ENCODE measurements around the gene AREG. TPM values are rescaled to one million over a fixed set of nuclear protein-coding genes. Genes with fewer than 3 reads are reported as not detected.

The AREG gene
- total RNA-seq, 1 experiment from 2014 or later = 4.1 TPM

GRCh38 chr4:74431113-74431826 lies 13.7 kb upstream of the AREG start:
- DNase-seq (ENCODE audit: low read depth) = peak; percentile 35

DNA sequence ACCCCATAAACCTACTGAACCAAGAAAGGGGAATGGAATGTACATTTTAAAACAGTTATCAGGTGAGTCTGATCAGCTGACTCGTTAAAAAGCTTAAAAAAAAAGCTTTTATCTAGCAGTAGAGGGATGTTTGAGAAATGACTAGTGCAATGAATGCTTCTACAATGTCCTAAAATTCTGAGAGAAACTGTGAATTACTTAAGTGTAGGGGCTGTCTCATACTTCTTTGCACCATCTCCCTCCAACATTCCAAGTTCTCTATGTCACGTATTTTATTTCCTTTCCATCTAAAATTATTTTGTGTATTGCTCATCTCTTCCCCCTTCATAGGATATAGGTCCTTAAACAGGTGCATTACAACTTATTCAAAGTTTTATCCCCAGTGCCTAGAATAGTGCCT lies 11.9 kb upstream of the AREG start:
- no peak for DNase-seq (ENCODE audit: low read depth)

GRCh38 chr4:74433541-74434172 lies 11.3 kb upstream of the AREG start:
- DNase-seq (ENCODE audit: low read depth) = peak; percentile 85

- DNase-seq (ENCODE audit: low read depth) = no peak
Observed at GRCh38 chr4:74435296-74435695, 9.6 kb upstream of the AREG start.

DNA sequence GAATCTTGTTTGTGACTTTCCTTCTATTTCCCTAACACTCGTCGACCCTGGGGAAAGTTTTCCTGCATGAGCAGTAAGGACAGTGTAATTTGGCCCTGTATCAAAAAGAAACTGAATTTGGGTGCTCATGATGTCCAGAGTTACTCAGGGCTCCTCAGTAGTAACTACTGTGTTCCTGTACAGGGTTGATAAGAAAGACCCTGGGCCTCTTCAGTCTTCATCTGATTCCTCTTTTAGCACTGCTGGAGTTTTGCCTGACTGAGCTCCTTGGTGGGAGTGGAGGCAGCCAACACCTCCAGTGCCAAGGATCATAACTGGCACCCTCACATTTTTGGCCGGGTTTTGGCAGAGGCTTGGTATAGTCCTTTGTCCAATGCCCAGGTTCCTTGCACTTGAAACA lies 7.1 kb upstream of the AREG start:
- DNase-seq (ENCODE audit: low read depth) = no peak

DNA sequence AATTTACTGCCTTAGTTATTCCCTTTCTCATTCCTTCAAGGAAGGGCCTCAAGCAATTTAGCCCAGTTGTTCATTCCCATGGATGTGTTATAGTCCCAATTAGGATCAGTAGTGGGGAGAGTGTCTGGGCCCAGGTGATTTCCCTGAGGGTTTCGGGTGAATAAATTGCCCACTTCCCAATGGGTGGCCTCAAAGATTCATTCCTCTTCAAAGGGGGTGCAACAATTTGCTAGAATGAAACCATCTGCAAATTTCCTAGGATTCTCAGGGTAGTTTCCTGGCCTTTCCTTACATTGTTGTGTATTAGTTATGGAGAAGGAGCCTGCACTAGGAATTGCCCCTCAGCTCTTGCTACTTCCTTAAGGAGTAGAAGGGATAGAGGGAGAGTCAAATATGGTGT lies 6.3 kb upstream of the AREG start:
- no peak for DNase-seq (ENCODE audit: low read depth)

DNA sequence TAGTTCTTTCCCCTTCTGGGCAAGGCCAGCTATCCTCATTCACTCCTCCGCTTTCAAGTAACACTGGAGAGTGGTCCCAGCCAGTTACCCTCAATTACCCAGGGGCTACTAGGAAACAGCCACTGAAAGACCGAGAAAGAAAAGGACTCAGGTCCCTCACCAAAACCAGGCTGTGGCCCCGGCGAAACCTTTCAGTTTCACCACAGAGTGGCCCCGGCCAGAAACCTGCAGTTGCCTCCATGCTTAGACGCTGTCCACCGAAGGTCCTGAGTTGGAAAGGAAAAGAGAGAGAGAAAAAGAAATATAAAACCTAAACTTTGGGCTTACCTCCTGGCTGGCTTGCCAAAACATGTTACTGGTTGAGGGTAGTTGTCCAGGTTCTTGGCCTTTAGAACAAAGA lies 5.0 kb upstream of the AREG start:
- DNase-seq (ENCODE audit: low read depth) = no peak

GRCh38 chr4:74440356-74440755 lies 4.6 kb upstream of the AREG start:
- peak; percentile 75 for DNase-seq (ENCODE audit: low read depth)

DNA sequence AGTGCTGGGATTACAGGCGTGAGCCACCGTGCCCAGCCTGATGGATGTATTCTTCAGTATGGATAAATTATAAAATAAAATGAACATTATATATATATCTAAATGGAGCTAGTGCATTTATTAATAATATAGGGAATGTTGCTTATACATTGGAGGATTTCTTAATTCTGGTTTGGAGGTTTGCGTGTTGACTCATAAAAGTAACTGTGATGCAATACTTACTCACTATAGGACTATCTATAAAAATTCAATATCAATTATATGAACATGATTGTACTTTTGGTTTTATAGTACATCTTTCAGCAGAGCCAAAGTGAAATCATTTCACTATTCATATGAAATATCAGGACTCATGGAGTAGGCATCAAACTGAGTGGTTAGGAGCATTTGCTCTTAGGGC lies 3.2 kb upstream of the AREG start:
- no peak for DNase-seq (ENCODE audit: low read depth)

DNA sequence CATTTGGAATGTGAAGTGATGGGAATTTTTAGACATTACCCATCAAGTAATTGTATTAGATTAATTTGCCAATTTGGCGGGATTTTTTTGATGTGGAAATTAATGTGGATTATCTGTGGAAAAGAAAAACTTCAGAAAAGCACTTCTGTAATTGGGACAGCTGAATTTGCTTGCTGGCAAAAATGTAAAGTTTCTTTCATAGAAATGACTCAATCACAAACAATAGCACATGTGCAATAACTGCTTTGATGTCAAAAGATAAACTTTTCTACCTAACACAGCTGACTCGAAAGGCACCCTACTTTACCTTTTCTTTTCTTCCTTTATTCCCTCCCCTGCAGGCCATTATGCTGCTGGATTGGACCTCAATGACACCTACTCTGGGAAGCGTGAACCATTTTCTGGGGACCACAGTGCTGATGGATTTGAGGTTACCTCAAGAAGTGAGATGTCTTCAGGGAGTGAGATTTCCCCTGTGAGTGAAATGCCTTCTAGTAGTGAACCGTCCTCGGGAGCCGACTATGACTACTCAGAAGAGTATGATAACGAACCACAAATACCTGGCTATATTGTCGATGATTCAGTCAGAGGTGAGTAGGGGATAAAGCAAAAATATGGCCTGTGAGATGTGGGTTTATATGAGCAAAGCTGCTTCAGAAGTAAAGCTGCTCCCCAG lies 1.4 kb downstream of the AREG start:
- no peak for DNase-seq (ENCODE audit: low read depth)

- DNase-seq (ENCODE audit: low read depth) = no peak
Observed at GRCh38 chr4:74446896-74447295, 2.0 kb downstream of the AREG start.

DNA sequence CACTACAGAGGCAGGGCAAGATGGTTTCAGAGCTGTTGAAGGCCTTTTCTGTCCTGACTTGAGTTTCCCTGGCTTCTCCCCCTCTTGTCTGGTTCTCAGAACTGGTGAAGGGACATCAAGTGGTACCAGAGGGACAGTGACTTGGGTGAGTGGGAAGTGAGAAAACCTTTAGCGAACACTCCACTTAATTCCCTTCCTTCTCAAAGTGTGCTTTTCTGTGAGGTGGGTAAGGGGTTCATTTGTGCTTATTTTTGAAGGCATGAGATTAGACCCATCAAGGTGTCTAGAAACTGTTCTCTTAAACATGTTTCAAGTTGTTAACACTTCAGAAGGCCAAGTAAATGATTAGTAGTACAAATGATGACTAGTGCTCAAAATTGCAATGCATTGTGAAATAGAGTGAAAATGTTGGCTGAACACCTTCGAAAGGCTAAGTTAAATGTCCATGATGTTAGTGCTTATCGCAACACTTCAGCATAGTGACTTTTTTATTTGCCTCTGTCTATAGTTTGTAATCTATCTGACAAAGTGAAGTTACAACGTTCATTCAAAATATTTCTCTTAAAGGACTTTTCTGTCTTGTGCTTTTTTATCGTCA lies 2.8 kb downstream of the AREG start:
- no peak for DNase-seq (ENCODE audit: low read depth)

- no peak for DNase-seq (ENCODE audit: low read depth)
Observed at GRCh38 chr4:74449571-74450297, 4.8 kb downstream of the AREG start.

DNA sequence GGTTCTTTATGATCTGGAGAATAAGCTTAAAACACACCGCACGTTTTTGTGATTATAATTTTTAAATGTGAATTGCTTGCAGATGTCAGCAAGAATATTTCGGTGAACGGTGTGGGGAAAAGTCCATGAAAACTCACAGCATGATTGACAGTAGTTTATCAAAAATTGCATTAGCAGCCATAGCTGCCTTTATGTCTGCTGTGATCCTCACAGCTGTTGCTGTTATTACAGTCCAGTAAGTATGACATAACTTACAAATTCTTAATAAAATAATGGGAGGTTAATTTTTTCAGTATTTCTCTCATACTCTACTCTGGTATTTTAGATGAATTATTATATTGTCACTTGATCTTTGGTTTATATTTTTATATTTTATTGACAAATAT lies 5.4 kb downstream of the AREG start:
- DNase-seq (ENCODE audit: low read depth) = no peak

DNA sequence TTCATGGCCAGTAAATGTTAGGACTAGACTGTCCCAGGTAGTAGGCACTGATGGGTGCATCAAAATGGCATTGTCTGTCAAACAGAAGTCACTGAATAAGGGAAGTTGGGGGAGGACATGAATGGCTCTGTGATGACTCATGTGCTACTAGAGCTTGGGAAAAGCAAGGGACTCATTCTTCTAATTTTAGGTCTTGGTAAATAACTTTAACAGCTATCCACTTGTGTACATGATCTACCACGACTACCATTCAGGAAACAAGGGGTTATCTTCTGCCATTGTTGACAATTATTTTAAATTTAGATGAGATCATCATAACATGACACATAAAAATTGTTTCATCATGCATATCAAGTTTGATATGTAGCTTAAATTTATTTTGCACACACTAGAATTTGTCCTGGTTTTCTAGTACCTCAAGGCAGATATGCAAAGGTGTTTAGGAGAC lies 6.3 kb downstream of the AREG start:
- DNase-seq (ENCODE audit: low read depth) = peak; percentile 78

DNA sequence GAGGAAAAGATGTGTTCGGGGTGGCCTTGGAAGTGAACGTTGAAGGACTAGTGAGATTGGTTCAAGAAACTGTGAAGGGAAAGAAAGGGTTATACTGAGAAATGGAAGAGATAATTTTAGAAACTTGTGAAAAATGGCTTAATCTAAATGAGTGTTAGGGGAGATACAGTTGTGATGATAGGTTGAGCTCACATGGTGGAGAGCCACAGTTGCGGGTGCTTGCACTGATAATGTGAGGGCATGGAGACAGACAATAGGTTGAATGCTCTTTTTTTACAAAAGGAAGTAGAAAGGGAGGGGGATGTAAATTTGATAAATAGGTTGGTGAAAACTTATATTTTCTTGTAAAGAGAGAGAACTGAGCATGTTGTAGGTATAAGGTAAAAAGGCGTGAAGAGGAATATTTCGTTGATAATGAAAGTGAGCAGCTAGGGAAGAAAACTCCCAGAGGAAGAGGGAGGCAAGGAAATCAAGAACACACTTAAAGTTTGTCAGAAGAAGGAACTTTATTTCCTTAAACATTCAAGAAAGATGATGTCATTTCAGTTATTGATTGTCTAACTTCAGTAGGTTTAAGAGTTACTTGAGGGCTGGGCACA lies 8.2 kb downstream of the AREG start:
- DNase-seq (ENCODE audit: low read depth) = no peak

GRCh38 chr4:74453829-74454742 lies 9.2 kb downstream of the AREG start:
- DNase-seq (ENCODE audit: low read depth) = no peak

DNA sequence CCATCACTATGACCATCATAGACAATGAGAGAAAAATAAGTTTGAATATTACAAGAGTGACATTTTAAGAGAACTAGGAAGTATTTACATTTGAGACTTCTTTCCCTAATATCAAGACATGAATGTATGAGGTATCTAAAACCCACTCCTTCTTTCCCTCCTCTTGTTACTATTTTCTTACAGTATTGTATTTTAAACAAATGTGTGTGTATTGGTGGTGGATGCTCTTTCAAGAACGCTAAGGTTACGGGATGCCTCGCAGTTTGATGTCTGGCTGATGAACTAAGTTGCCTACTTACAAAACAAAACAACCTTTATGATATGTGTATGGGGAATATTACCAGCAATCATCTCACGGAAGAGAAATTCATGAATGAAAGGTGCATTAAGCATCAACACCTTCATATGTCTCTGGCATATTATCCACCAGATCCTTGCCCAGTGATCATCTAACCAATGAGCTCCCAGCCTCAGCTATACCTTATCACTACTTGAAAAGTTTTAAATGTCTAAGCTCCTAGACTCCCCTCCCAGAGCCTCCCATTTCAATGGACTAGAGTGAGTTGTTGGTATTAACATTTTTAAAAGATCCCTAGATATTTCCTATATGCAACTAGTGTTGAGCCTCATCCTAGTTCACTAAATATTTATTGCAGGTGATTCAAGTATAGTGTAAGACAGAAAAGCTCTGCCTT lies 10.6 kb downstream of the AREG start:
- DNase-seq (ENCODE audit: low read depth) = no peak

- no peak for DNase-seq (ENCODE audit: low read depth)
Observed at GRCh38 chr4:74456056-74456744, 11.3 kb downstream of the AREG start.
